Endothelial cell of umbilical vein (primary cell): ENCODE data around the gene SELENBP1. TPM values are rescaled to one million over a fixed set of nuclear protein-coding genes. Genes with fewer than 3 reads are reported as not detected.
A peak's percentile ranks its signal among the peaks of the same experiment; 100 is the strongest.

ENCODE experiments used
- BruUV-seq: library from RNA; stranded (reverse); fragments of 400-500 nt; replicated peaks from 2 replicates; lab custom pipeline; 2021; lab: Mats Ljungman, UMichigan
- CTCF ChIA-PET: fragments of 300-600, 350-600 bp; sonication (Branson Sonifier 250); formaldehyde crosslinking; loops from one replicate; lab custom pipeline; 2021; ENCODE audit warnings: antibody characterized with exemption, inconsistent platforms; lab: Charles Lee
- POLR2A ChIA-PET: fragments of 300-600, 350-600 bp; sonication (Branson Sonifier 250); formaldehyde crosslinking; loops from one replicate; lab custom pipeline; 2021; ENCODE audit warnings: antibody characterized with exemption, inconsistent platforms; lab: Charles Lee
- DNase-seq: peaks from one replicate; pipeline ENCODE4 v3.0.0-alpha.2; 2011; ENCODE audit warnings: low read depth, low spot score
- FAIRE-seq: peaks from 2 replicates; lab custom pipeline; 2011; peaks lifted over from hg19 to GRCh38; lab: Jason Lieb, UNC
- H2AFZ ChIP-seq: 2 replicates; pipeline ENCODE4 v1.6.0; 2012; ENCODE audit warnings: low read depth, low read length, control low read depth, inconsistent platforms
- H3K27ac ChIP-seq: 2 replicates; pipeline ENCODE4 v1.5.1; 2011; ENCODE audit warnings: low read depth, mild to moderate bottlenecking, control low read depth, low read length, moderate library complexity; ENCODE audit not compliant: insufficient read depth
- H3K27me3 ChIP-seq, 2 experiments: 2 replicates each; pipeline versions ENCODE4 v1.6.0 to v1.6.1; 2011; ENCODE audit warnings: low read length in 2 of 2, mixed read lengths in 1 of 2; ENCODE audit not compliant: control insufficient read depth in 2 of 2, insufficient read depth in 2 of 2
- H3K36me3 ChIP-seq, 2 experiments: 2 replicates in 1 of 2; 3 replicates in 1 of 2; pipeline ENCODE4 v1.5.1; 2011; ENCODE audit warnings: low read length in 2 of 2, mild to moderate bottlenecking in 1 of 2, moderate library complexity in 1 of 2; ENCODE audit not compliant: control insufficient read depth in 2 of 2, insufficient read depth in 2 of 2; ENCODE audit errors: extremely low read depth in 1 of 2
- H3K4me1 ChIP-seq: 3 replicates; pipeline ENCODE4 v1.5.1; 2011; ENCODE audit warnings: mild to moderate bottlenecking, low read length; ENCODE audit not compliant: control insufficient read depth, insufficient read depth; ENCODE audit errors: extremely low read depth
- H3K4me2 ChIP-seq: 2 replicates; pipeline ENCODE4 v1.6.1; 2011; ENCODE audit warnings: low read length, control low read depth, mixed read lengths; ENCODE audit not compliant: insufficient read depth
- H3K4me3 ChIP-seq, 3 experiments: fragments of 200-600 bp in 1 of 3; sonication (generic), shearing (Covaris generic) in 1 of 3; replicated peaks in 1 of 3; 2 replicates each; pipeline ENCODE4 v1.5.1; 2011 to 2016; ENCODE audit warnings: control low read depth in 3 of 3, low read length in 3 of 3, mild to moderate bottlenecking in 2 of 3, inconsistent platforms in 1 of 3, low read depth in 1 of 3, moderate library complexity in 1 of 3; ENCODE audit not compliant: insufficient read depth in 1 of 3
- H3K79me2 ChIP-seq: 2 replicates; pipeline ENCODE4 v1.6.0; 2012; ENCODE audit warnings: low read length, inconsistent platforms; ENCODE audit not compliant: control insufficient read depth, insufficient read depth
- H3K9ac ChIP-seq: replicated peaks from 2 replicates; pipeline ENCODE3; 2011; ENCODE audit warnings: low read length, control low read depth; ENCODE audit not compliant: insufficient read depth; ENCODE audit errors: extremely low read depth
- H3K9me1 ChIP-seq: replicated peaks from 3 replicates; pipeline ENCODE4 v1.6.0; 2011; ENCODE audit warnings: mild to moderate bottlenecking, low read length; ENCODE audit not compliant: control insufficient read depth, insufficient read depth; ENCODE audit errors: extremely low read depth
- H3K9me3 ChIP-seq: replicated peaks from 2 replicates; pipeline ENCODE4 v1.5.1; 2012; ENCODE audit warnings: low read length, inconsistent platforms; ENCODE audit not compliant: control insufficient read depth, insufficient read depth
- H4K20me1 ChIP-seq: replicated peaks from 2 replicates; pipeline ENCODE3; 2011; ENCODE audit warnings: mild to moderate bottlenecking, low read length; ENCODE audit not compliant: control insufficient read depth, insufficient read depth; ENCODE audit errors: extremely low read depth
- EZH2 ChIP-seq: IDR thresholded peaks from 2 replicates; pipeline ENCODE4 v1.6.1; 2012; ENCODE audit warnings: borderline replicate concordance, low read depth, mild to moderate bottlenecking, moderate library complexity, low read length, inconsistent platforms; ENCODE audit not compliant: severe bottlenecking
- FOS ChIP-seq: IDR thresholded peaks from 2 replicates; pipeline ENCODE4 v1.6.1; 2011; ENCODE audit warnings: mild to moderate bottlenecking, low read length, moderate library complexity, borderline replicate concordance; ENCODE audit not compliant: insufficient read depth
- GATA2 ChIP-seq: IDR thresholded peaks from 2 replicates; pipeline ENCODE4 v1.7.0; 2011; ENCODE audit warnings: low read depth, mild to moderate bottlenecking, moderate library complexity, mixed read lengths, low read length; ENCODE audit not compliant: insufficient read length, insufficient read depth
- JUN ChIP-seq: IDR thresholded peaks from 2 replicates; pipeline ENCODE4 v1.6.1; 2011; ENCODE audit warnings: borderline replicate concordance, low read depth; ENCODE audit not compliant: insufficient read length, insufficient read depth
- MAX ChIP-seq: IDR thresholded peaks from 2 replicates; pipeline ENCODE4 v1.6.1; 2011; ENCODE audit not compliant: insufficient read depth, insufficient read length
- MYC ChIP-seq: IDR thresholded peaks from one replicate; pipeline ENCODE4 v1.6.1; 2011; ENCODE audit warnings: mild to moderate bottlenecking, low read depth, low read length
- POLR2A ChIP-seq: IDR thresholded peaks from 2 replicates; pipeline ENCODE4 v1.6.1; 2012; ENCODE audit warnings: low read depth, mild to moderate bottlenecking, control low read depth, low read length
- POLR2AphosphoS5 ChIP-seq: IDR thresholded peaks from 2 replicates; pipeline ENCODE4 v1.6.1; 2012; ENCODE audit warnings: low read depth, mild to moderate bottlenecking, control low read depth, low read length, moderate library complexity; ENCODE audit not compliant: insufficient read depth
- dilution Hi-C: fragments of 300-500 bp; cut with MboI; formaldehyde crosslinking; loops from one replicate; pipeline ENCODE4 v1.15.0; 2019; ENCODE audit warnings: low sequenced_read_pairs; ENCODE audit not compliant: extremely low pct_ligation_motif_present
- intact Hi-C: fragments of 100-400 bp; cut with micrococcal nuclease; formaldehyde crosslinking; loops from one replicate; pipeline ENCODE4 v1.10.0; 2022
- polyA plus RNA-seq, 4 experiments: library from polyadenylated mRNA; depleted of rRNA in 3 of 4; stranded (reverse) in 3 of 4; unstranded in 1 of 4; fragments of >200 nt; gene quantifications; 2 replicates each; pipeline versions ENCODE4 v1.2.1 to v1.2.3, GENCODE V29; 2011 to 2012; ENCODE audit warnings: missing spikeins in 1 of 4
- total RNA-seq: library from RNA; stranded (reverse); gene quantifications from 2 replicates; pipeline ENCODE4 v1.2.3, GENCODE V29; 2021
- TF ChIP-seq, protein P1 (sequence below), 2 donors: IDR thresholded peaks; 1 replicate in 1 of 2; 2 replicates in 1 of 2; pipeline ENCODE4 v1.5.1; 2011; ENCODE audit warnings: low read length in 2 of 2, mild to moderate bottlenecking in 2 of 2, moderate library complexity in 2 of 2, control low read depth in 1 of 2, inconsistent platforms in 1 of 2, low read depth in 1 of 2; ENCODE audit not compliant: insufficient read depth in 1 of 2; ENCODE audit errors: extremely low read depth in 1 of 2

SELENBP1 gene
- total and polyA plus RNA-seq, 2 donors (not counting 3 experiments of a cell fraction or from before 2014, with no cell fraction given) = 18.0 to 40.6 TPM

DNA sequence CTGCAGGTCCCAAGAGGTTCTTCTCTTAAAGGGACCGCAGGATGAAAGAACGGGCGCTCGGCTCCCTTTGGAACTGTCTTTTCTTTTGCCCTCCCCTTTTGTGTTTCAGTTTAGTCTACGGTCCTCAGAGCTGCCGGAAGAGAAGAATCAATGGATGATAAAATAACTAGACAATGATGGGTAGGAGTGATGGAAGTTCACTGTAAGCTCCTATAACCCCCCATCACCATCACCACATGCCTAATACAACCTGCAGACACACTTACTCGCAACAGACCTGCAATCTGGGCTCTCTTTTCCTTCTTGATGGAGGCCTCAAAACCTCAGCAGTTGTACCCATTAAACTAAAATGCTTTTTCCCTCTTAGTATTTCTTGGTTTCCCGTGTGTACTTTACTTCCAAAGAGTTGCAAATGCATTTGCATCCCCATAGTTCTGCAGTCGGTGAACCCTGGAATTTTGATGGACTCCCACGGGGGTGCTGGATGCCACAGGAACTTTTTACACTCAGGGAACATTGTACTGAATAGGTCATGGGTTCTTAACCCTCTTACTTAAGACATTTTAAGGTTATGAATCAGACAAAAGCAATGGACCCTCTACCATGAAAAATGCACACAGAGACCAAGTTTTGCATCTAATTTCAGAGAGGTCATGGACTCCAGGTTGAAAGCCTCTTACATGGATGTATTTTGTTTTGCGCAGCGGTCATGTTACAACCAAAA, 24.8 kb downstream of the SELENBP1 start:
- intact Hi-C loops = loop anchor here (1.0 to 10.0 kb wide), 5 partner anchors 25 to 490 kb away; partner anchors contain the start of genes C2CD4D, PSMB4 and SELENBP1
- ChIA-PET POLR2A (interaction anchor here (0.6 kb wide), 1 partner anchor 58 kb away, joined by 3 read pairs; no protein-coding TSS in a partner anchor), CTCF (interaction anchor here (1.0 kb wide), 2 partner anchors 47 to 66 kb away, joined by 3 to 4 read pairs; no protein-coding TSS in a partner anchor)

More for the DNA sequence above, 24.8 kb downstream of the SELENBP1 start:
- Histone ChIP-seq H2AFZ (peak overlapping the region; percentile 98), H3K27ac (peak overlapping the region; percentile 71), H3K79me2 (peaks cover 4% of the 10 kb centered on the region), H3K4me1 (peaks cover 11% of the 10 kb centered on the region), H3K36me3 (peaks cover 3 to 15% of the 10 kb centered on the region in 2 experiments), H3K9me1 (no peaks in the 10 kb centered on the region), H3K27me3 (no peaks in the 10 kb centered on the region), H3K4me3 (peak overlapping the region; percentile 4 to 49 (median 11)), H3K9me3 (no peaks in the 10 kb centered on the region), H4K20me1 (no peaks in the 10 kb centered on the region), H3K9ac (no peak overlapping the region), H3K4me2 (peak overlapping the region; percentile 83)
- dilution Hi-C loops = no loop called here
- no peak for FAIRE-seq
- no peak for DNase-seq
- no TSS peak for BruUV-seq
- TF ChIP-seq MYC (no peak), JUN (no peak), EZH2 (no peak), POLR2AphosphoS5 (no peak), FOS (no peak), MAX (no peak), GATA2 (no peak), POLR2A (no peak)
- TF ChIP-seq, protein P1, sequence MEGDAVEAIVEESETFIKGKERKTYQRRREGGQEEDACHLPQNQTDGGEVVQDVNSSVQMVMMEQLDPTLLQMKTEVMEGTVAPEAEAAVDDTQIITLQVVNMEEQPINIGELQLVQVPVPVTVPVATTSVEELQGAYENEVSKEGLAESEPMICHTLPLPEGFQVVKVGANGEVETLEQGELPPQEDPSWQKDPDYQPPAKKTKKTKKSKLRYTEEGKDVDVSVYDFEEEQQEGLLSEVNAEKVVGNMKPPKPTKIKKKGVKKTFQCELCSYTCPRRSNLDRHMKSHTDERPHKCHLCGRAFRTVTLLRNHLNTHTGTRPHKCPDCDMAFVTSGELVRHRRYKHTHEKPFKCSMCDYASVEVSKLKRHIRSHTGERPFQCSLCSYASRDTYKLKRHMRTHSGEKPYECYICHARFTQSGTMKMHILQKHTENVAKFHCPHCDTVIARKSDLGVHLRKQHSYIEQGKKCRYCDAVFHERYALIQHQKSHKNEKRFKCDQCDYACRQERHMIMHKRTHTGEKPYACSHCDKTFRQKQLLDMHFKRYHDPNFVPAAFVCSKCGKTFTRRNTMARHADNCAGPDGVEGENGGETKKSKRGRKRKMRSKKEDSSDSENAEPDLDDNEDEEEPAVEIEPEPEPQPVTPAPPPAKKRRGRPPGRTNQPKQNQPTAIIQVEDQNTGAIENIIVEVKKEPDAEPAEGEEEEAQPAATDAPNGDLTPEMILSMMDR (IDR thresholded peaks at IDR 0.05; ENCODE audit: extremely low read depth in 1 of 2, insufficient read depth in 1 of 2, low read depth in 1 of 2, low read length in 2 of 2) = no peak
